Kidney (tissue), 14 donors: ENCODE measurements around the gene DPP6. TPM values are rescaled to one million over a fixed set of nuclear protein-coding genes. Genes with fewer than 3 reads are reported as not detected.

Experiments used
- DNase-seq, 5 donors: peaks; one replicate each; pipeline ENCODE4 v3.0.0-alpha.2; 2013 to 2020
- FAIRE-seq: peaks from 2 replicates; lab custom pipeline; 2012; peaks lifted over from hg19 to GRCh38; lab: Jason Lieb, UNC
- H3K27ac ChIP-seq, 2 donors: one replicate each; pipeline ENCODE4 v1.7.0; 2013; ENCODE audit warnings: low read depth in 2 of 2, low read length in 2 of 2, inconsistent platforms in 1 of 2
- H3K27me3 ChIP-seq: one replicate; pipeline ENCODE4 v1.7.1; 2013; ENCODE audit warnings: low read length, inconsistent platforms; ENCODE audit not compliant: control insufficient read depth, insufficient read depth
- H3K36me3 ChIP-seq, 3 donors: one replicate each; pipeline versions ENCODE4 v1.7.0 to v1.7.1; 2013; ENCODE audit warnings: low read length in 3 of 3, control low read depth in 1 of 3, inconsistent platforms in 1 of 3; ENCODE audit not compliant: insufficient read depth in 3 of 3, control insufficient read depth in 2 of 3
- H3K4me1 ChIP-seq, 3 donors: one replicate each; pipeline versions ENCODE4 v1.7.0 to v1.7.1; 2013; ENCODE audit warnings: low read length in 3 of 3, inconsistent platforms in 1 of 3, low read depth in 1 of 3; ENCODE audit not compliant: control insufficient read depth in 2 of 3, insufficient read depth in 2 of 3
- H3K4me3 ChIP-seq, 3 donors: one replicate each; pipeline versions ENCODE4 v1.7.0 to v1.8.1; 2013; ENCODE audit warnings: low read length in 3 of 3, control low read depth in 1 of 3, inconsistent platforms in 1 of 3
- H3K9ac ChIP-seq, 3 donors: one replicate each; pipeline versions ENCODE4 v1.7.0 to v1.7.1; 2013; ENCODE audit warnings: low read length in 3 of 3, control low read depth in 1 of 3, inconsistent platforms in 1 of 3
- H3K9me3 ChIP-seq, 3 donors: one replicate each; pipeline versions ENCODE4 v1.7.0 to v1.7.1; 2013; ENCODE audit warnings: low read length in 3 of 3, control low read depth in 1 of 3, inconsistent platforms in 1 of 3; ENCODE audit not compliant: control insufficient read depth in 2 of 3, insufficient read depth in 1 of 3
- intact Hi-C: fragments of 100-400 bp; cut with DNase I; formaldehyde crosslinking; loops from one replicate; pipeline ENCODE4 v1.11.1; 2022
- polyA plus RNA-seq: library from polyadenylated mRNA; stranded (reverse); fragments of 350-450 nt; fragmentation: Illumina TruSeq; extraction: RNeasy Lipid Tissue Mini Kit (QIAGEN cat#74804); gene quantifications from one replicate; pipeline ENCODE4 v1.2.3, GENCODE V29; 2014; ENCODE audit warnings: low read depth, low replicate concordance; ENCODE audit not compliant: insufficient read depth
- total RNA-seq: library from RNA; stranded (reverse); fragmentation: NEBNext Ultra II Directional; extraction: Animal tissue kit (Norgen Biotek cat#: 25700); gene quantifications from one replicate; pipeline ENCODE4 v1.2.1, GENCODE V29; 2021
- TF ChIP-seq, protein P1 (sequence below): IDR thresholded peaks from 3 replicates; pipeline ENCODE4 v1.5.1; 2012; ENCODE audit warnings: mild to moderate bottlenecking, moderate library complexity, borderline replicate concordance; ENCODE audit not compliant: insufficient read depth; ENCODE audit errors: extremely low read depth
- donor health status: control.
- donor health status: control.
- donor health status: control.
- donor health status: control.
- donor health status: control.
- donor health status: DM: yes; HTN: yes; CAD: no.
- donor health status: Normal renal cell carcinoma (clear cell type).

Gene DPP6
- total and polyA plus RNA-seq, 2 donors from 2014 or later = 1.8 to 6.9 TPM

GRCh38 chr7:154256150-154256549, 204.0 kb downstream of the DPP6 start:
- DNase-seq (no peak), FAIRE-seq (no peak)
- Histone ChIP-seq H3K27ac (no peak overlapping the region), H3K9me3 (no peaks in the 10 kb centered on the region), H3K9ac (no peak overlapping the region), H3K27me3 (no peaks in the 10 kb centered on the region), H3K36me3 (no peaks in the 10 kb centered on the region), H3K4me1 (no peaks in the 10 kb centered on the region), H3K4me3 (no peak overlapping the region)
- TF ChIP-seq, protein P1, sequence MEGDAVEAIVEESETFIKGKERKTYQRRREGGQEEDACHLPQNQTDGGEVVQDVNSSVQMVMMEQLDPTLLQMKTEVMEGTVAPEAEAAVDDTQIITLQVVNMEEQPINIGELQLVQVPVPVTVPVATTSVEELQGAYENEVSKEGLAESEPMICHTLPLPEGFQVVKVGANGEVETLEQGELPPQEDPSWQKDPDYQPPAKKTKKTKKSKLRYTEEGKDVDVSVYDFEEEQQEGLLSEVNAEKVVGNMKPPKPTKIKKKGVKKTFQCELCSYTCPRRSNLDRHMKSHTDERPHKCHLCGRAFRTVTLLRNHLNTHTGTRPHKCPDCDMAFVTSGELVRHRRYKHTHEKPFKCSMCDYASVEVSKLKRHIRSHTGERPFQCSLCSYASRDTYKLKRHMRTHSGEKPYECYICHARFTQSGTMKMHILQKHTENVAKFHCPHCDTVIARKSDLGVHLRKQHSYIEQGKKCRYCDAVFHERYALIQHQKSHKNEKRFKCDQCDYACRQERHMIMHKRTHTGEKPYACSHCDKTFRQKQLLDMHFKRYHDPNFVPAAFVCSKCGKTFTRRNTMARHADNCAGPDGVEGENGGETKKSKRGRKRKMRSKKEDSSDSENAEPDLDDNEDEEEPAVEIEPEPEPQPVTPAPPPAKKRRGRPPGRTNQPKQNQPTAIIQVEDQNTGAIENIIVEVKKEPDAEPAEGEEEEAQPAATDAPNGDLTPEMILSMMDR = no peak
- intact Hi-C loops = no loop called here

- H3K9ac ChIP-seq = no peak overlapping the region
- H3K27me3 ChIP-seq = no peaks in the 10 kb centered on the region
- no peaks in the 10 kb centered on the region for H3K36me3 ChIP-seq
- DNase-seq (peak in 2 of 5 donors; percentile 19 to 24), FAIRE-seq (no peak)
- H3K27ac ChIP-seq = no peak overlapping the region
- no peak overlapping the region for H3K4me3 ChIP-seq
- H3K4me1 ChIP-seq = no peaks in the 10 kb centered on the region
- H3K9me3 ChIP-seq = no peaks in the 10 kb centered on the region
- TF ChIP-seq, protein P1 = no peak
- intact Hi-C loops = no loop called here
Observed at GRCh38 chr7:154259396-154259795, 207.2 kb downstream of the DPP6 start.

GRCh38 chr7:154287356-154287755, 235.2 kb downstream of the DPP6 start:
- no peaks in the 10 kb centered on the region for H3K27me3 ChIP-seq
- TF ChIP-seq, protein P1 = no peak
- FAIRE-seq = no peak
- H3K4me3 ChIP-seq = no peak overlapping the region
- H3K36me3 ChIP-seq = no peaks in the 10 kb centered on the region
- no peak overlapping the region for H3K9ac ChIP-seq
- no peak overlapping the region for H3K27ac ChIP-seq
- intact Hi-C loops = no loop called here
- no peaks in the 10 kb centered on the region for H3K9me3 ChIP-seq
- peak in 1 of 5 donors; percentile 33 for DNase-seq
- no peaks in the 10 kb centered on the region for H3K4me1 ChIP-seq

- Histone ChIP-seq H3K4me3 (no peak overlapping the region), H3K36me3 (no peaks in the 10 kb centered on the region), H3K4me1 (no peaks in the 10 kb centered on the region), H3K9me3 (no peaks in the 10 kb centered on the region), H3K27me3 (no peaks in the 10 kb centered on the region), H3K9ac (no peak overlapping the region), H3K27ac (no peak overlapping the region)
- FAIRE-seq (no peak), DNase-seq (no peak)
- intact Hi-C loops = no loop called here
- TF ChIP-seq, protein P1 = no peak
Observed at GRCh38 chr7:154289119-154289518, 236.9 kb downstream of the DPP6 start.
